ENCODE results near the gene GET3.

Gene GET3

GRCh38 chr19:12752056-12752781 is 14.9 kb downstream of the GET3 start:
- Mint-ChIP-seq H3K4me1 (ENCODE audit: low read depth) (peaks cover 4% of the 10 kb centered on the region), H3K9me3 (peaks cover 6% of the 10 kb centered on the region), H3K4me3 (no peak overlapping the region), H3K36me3 (ENCODE audit: low read depth) (peaks cover 12% of the 10 kb centered on the region), H3K27me3 (peaks cover 51% of the 10 kb centered on the region), H3K27ac (no peak overlapping the region)
- DNase-seq, result no peak

- Mint-ChIP-seq H3K4me1 (ENCODE audit: low read depth) (peaks cover 5% of the 10 kb centered on the region), H3K36me3 (ENCODE audit: low read depth) (no peaks in the 10 kb centered on the region), H3K27me3 (peaks cover 59% of the 10 kb centered on the region), H3K27ac (no peak overlapping the region), H3K4me3 (no peak overlapping the region), H3K9me3 (no peaks in the 10 kb centered on the region)
- DNase-seq, result no peak
Observed at GRCh38 chr19:12754465-12755196, 17.3 kb downstream of the GET3 start.

- Mint-ChIP-seq H3K4me1 (ENCODE audit: low read depth) (peaks cover 4% of the 10 kb centered on the region), H3K27ac (no peak overlapping the region), H3K4me3 (no peak overlapping the region), H3K36me3 (ENCODE audit: low read depth) (no peaks in the 10 kb centered on the region), H3K27me3 (peaks cover 49% of the 10 kb centered on the region), H3K9me3 (no peaks in the 10 kb centered on the region)
- DNase-seq, result no peak
Observed at GRCh38 chr19:12756150-12756883, 19.0 kb downstream of the GET3 start.

DNA sequence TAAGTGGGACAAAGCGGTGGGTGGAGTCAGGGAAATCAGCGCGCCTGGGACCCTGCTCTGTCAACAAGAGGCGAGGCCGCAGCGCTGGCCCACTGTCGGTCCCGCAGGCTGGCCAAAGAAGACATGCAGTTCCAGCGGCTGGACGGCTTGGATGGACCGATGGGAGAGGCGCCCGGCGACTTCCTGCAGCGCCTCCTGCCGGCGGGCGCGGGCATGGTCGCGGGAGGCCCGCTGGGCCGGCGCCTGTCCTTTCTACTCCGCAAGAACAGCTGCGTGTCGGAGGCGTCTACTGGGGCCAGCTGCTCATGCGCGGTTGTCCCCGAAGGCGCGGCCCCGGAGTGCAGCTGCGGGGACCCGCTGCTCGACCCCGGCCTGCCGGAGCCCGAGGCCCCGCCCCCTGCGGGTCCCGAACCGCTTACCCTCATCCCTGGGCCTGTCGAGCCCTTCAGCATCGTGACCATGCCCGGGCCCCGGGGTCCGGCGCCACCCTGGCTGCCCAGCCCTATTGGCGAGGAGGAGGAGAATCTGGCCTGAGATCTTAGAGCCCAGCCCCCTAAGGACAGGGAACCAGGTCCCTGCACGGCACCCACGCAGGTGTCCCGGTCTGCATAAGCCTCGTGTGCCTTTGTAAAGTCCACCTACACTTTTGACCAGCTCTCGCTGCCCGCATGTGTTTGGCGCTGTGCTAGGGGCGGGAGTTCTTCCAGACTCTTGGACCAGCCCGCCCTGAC is 20.4 kb downstream of the GET3 start:
- H3K4me3 Mint-ChIP-seq, result peak overlapping the region; percentile 39
- no peak overlapping the region for H3K27ac Mint-ChIP-seq
- H3K9me3 Mint-ChIP-seq, result no peaks in the 10 kb centered on the region
- no peaks in the 10 kb centered on the region for H3K36me3 Mint-ChIP-seq (ENCODE audit: low read depth)
- peaks cover 4% of the 10 kb centered on the region for H3K4me1 Mint-ChIP-seq (ENCODE audit: low read depth)
- DNase-seq, result peak; percentile 83
- H3K27me3 Mint-ChIP-seq, result peaks cover 39% of the 10 kb centered on the region

DNA sequence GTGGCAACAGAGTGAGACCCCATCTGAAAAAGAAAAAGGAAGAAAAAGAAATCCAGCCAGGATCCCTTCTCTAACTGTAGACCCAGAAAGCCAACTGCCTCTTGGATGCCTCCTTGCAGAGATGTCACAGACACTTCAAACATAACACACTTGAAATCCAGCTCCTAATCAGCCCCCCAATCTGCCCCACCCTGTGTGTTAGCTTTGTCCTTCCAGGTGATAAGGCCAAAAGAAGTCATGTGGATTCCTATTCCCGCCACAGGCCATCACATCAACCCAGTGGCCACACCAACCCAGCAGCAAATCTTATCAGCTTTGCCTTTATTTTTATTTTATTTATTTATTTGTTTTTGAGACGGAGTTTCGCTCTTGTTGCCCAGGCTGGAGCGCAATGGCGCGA is 22.4 kb downstream of the GET3 start:
- H3K27me3 Mint-ChIP-seq, result peaks cover 23% of the 10 kb centered on the region
- no peak overlapping the region for H3K4me3 Mint-ChIP-seq
- H3K27ac Mint-ChIP-seq, result no peak overlapping the region
- no peaks in the 10 kb centered on the region for H3K9me3 Mint-ChIP-seq
- no peak for DNase-seq
- peaks cover 4% of the 10 kb centered on the region for H3K4me1 Mint-ChIP-seq (ENCODE audit: low read depth)
- peaks cover 6% of the 10 kb centered on the region for H3K36me3 Mint-ChIP-seq (ENCODE audit: low read depth)

- Mint-ChIP-seq H3K9me3 (no peaks in the 10 kb centered on the region), H3K4me1 (ENCODE audit: low read depth) (peaks cover 6% of the 10 kb centered on the region), H3K4me3 (no peak overlapping the region), H3K27ac (no peak overlapping the region), H3K27me3 (peaks cover 6% of the 10 kb centered on the region), H3K36me3 (ENCODE audit: low read depth) (peaks cover 8% of the 10 kb centered on the region)
- DNase-seq, result no peak
Observed at GRCh38 chr19:12763100-12763499, 25.8 kb downstream of the GET3 start.

- Mint-ChIP-seq H3K36me3 (ENCODE audit: low read depth) (peaks cover 8% of the 10 kb centered on the region), H3K27ac (no peak overlapping the region), H3K9me3 (no peaks in the 10 kb centered on the region), H3K4me3 (no peak overlapping the region), H3K4me1 (ENCODE audit: low read depth) (peaks cover 8% of the 10 kb centered on the region), H3K27me3 (no peaks in the 10 kb centered on the region)
- DNase-seq, result no peak
Observed at GRCh38 chr19:12764698-12765097, 27.4 kb downstream of the GET3 start.

DNA sequence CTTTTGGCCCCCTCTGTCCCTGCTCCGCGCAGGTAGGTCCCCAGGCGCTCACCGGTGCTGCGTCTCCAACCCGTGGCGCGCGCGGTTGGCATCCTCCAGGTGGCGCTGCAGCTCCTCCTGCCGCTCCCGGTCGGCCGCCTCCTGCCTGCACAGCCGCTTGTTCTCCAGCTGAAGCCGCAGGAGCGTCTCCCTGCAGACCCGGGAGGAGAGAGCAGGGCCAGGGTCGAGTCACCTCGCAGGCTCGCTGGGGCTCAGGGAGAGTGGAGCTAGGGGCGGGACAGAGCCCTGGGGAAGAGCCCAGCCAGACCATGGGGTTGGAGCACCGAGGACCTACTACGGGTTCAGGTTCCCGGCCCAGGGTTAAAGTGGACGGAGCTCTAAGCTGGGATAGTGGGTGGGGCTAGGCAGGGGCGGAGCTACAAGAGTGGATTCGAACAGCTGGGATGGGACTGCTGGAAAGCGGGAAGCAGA is 28.8 kb downstream of the GET3 start:
- DNase-seq, result peak; percentile 91
- no peaks in the 10 kb centered on the region for H3K9me3 Mint-ChIP-seq
- peak overlapping the region; percentile 53 for H3K4me3 Mint-ChIP-seq
- no peaks in the 10 kb centered on the region for H3K27me3 Mint-ChIP-seq
- H3K4me1 Mint-ChIP-seq (ENCODE audit: low read depth), result peaks cover 8% of the 10 kb centered on the region
- peaks cover 8% of the 10 kb centered on the region for H3K36me3 Mint-ChIP-seq (ENCODE audit: low read depth)
- H3K27ac Mint-ChIP-seq, result no peak overlapping the region

DNA sequence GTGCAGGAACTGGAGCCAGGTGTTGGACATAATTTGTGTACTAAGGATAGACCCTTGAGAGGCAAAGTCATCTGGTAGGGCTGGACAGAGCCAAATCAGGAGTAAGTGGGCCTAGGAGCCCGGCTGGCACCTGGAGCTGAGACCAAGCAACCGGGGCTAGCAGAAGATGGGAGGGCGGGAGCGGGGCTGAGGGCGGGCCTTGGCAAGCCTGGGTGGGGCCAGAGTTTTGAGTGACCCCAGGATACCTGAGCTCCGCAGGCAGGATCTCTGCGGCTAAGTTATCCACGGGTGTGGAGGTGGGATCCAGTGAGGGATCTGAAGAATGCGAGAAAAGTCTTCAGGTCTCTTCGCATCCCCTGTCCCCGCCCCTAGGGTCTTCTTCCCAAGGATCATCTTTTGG is 29.9 kb downstream of the GET3 start:
- no peaks in the 10 kb centered on the region for H3K27me3 Mint-ChIP-seq
- no peak overlapping the region for H3K27ac Mint-ChIP-seq
- DNase-seq, result no peak
- H3K9me3 Mint-ChIP-seq, result no peaks in the 10 kb centered on the region
- peaks cover 8% of the 10 kb centered on the region for H3K4me1 Mint-ChIP-seq (ENCODE audit: low read depth)
- H3K36me3 Mint-ChIP-seq (ENCODE audit: low read depth), result peaks cover 8% of the 10 kb centered on the region
- H3K4me3 Mint-ChIP-seq, result no peak overlapping the region

GRCh38 chr19:12767666-12768065 is 30.4 kb downstream of the GET3 start:
- peaks cover 8% of the 10 kb centered on the region for H3K36me3 Mint-ChIP-seq (ENCODE audit: low read depth)
- no peak overlapping the region for H3K27ac Mint-ChIP-seq
- H3K4me3 Mint-ChIP-seq, result no peak overlapping the region
- peaks cover 8% of the 10 kb centered on the region for H3K4me1 Mint-ChIP-seq (ENCODE audit: low read depth)
- no peaks in the 10 kb centered on the region for H3K27me3 Mint-ChIP-seq
- DNase-seq, result no peak
- no peaks in the 10 kb centered on the region for H3K9me3 Mint-ChIP-seq

- peak; percentile 67 for DNase-seq
Observed at GRCh38 chr19:12769689-12770088, 32.4 kb downstream of the GET3 start.

DNA sequence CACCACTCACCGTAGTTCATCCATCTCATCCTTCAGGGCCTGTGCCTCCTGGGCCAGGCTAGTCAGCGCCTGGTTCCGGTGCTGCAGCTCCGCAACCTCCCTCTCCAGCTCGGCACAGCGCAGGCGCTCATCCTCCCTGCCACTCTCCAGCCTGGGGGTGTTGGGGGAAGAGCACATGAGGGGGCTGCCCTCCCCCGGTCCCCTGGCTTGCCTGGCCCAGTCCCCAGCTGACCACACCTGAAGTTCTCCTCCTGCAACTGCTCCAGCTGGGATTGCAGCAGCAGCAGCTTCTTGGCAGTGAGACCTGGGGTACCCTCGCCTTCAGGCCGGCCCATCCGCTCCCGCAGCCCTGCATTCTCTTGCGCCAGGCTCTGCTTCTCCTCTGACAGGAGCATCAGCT is 33.6 kb downstream of the GET3 start:
- H3K4me3 Mint-ChIP-seq, result no peak overlapping the region
- no peaks in the 10 kb centered on the region for H3K27me3 Mint-ChIP-seq
- H3K9me3 Mint-ChIP-seq, result no peaks in the 10 kb centered on the region
- no peak overlapping the region for H3K27ac Mint-ChIP-seq
- no peak for DNase-seq
- peaks cover 22% of the 10 kb centered on the region for H3K4me1 Mint-ChIP-seq (ENCODE audit: low read depth)
- H3K36me3 Mint-ChIP-seq (ENCODE audit: low read depth), result no peaks in the 10 kb centered on the region

More at GRCh38 chr19:12769689-12770088, 32.4 kb downstream of the GET3 start:
- H3K4me1 Mint-ChIP-seq (ENCODE audit: low read depth), result peaks cover 19% of the 10 kb centered on the region
- no peaks in the 10 kb centered on the region for H3K27me3 Mint-ChIP-seq
- no peak overlapping the region for H3K27ac Mint-ChIP-seq
- H3K4me3 Mint-ChIP-seq, result peak overlapping the region; percentile 26
- H3K36me3 Mint-ChIP-seq (ENCODE audit: low read depth), result peaks cover 2% of the 10 kb centered on the region
- H3K9me3 Mint-ChIP-seq, result no peaks in the 10 kb centered on the region

DNA sequence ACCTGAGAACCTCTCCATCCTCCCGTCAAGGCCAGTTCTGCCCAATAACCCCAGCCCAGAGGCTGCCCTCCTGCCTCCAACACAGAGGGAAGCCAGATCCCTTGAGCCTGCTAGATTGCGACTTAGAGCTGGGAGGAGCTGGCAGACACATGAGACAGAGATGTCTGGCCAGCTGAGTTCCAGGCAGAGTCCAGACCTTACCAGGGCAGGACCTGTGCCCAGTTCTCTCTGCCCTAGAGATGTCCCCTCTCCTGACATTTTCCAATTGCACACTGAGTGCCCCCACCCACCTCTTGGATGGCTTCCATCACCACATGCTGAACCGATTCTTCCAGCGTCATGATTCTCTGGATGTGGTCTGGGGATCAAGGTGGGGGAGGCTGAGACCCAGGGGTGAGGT is 35.0 kb downstream of the GET3 start:
- DNase-seq, result no peak
- Mint-ChIP-seq H3K9me3 (no peaks in the 10 kb centered on the region), H3K27me3 (no peaks in the 10 kb centered on the region), H3K4me1 (ENCODE audit: low read depth) (peaks cover 24% of the 10 kb centered on the region), H3K4me3 (no peak overlapping the region), H3K27ac (no peak overlapping the region), H3K36me3 (ENCODE audit: low read depth) (no peaks in the 10 kb centered on the region)

GRCh38 chr19:12773571-12773970 is 36.3 kb downstream of the GET3 start:
- Mint-ChIP-seq H3K4me3 (no peak overlapping the region), H3K27me3 (no peaks in the 10 kb centered on the region), H3K27ac (no peak overlapping the region), H3K4me1 (ENCODE audit: low read depth) (peaks cover 34% of the 10 kb centered on the region), H3K36me3 (ENCODE audit: low read depth) (no peaks in the 10 kb centered on the region), H3K9me3 (no peaks in the 10 kb centered on the region)
- DNase-seq, result no peak

Data from activated T-cell treated with anti-CD3 and anti-CD28 coated beads, Interleukin-2, amount 50 U/mL, for 24 hours (primary cell).